MM.1S (cell line): Measurements from ENCODE around the gene PTPRA.

Source experiments
- EZH2 ChIP-seq: fragments of 300-600 bp; sonication (generic); optimal IDR thresholded peaks from 2 replicates; pipeline ENCODE3; 2017; ENCODE audit warnings: low read depth, mild to moderate bottlenecking, antibody characterized with exemption, low read length, mixed read lengths
- TF ChIP-seq, protein P1 (sequence below): fragments of 300-600 bp; sonication (generic); IDR thresholded peaks from 2 replicates; pipeline ENCODE4 v1.5.1; 2016; ENCODE audit warnings: antibody characterized with exemption, low read length, mixed read lengths

DNA sequence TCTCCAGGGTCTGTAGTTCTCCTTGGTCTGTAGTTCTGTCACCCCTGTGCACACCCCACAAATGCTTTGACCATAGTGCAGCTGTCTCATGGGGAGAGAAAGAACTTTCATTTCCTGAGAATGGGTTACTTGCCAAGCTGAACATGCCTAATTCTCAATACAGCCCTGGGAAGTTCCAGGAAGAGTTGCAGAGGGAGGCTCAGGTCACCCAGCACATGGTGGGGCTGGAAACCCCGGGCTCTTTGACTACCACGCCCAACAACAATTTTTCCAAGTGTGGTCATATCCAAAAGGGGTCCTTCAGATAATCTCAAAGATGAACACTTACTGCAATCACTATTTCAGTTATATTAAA, 2.2 kb upstream of the PTPRA start:
- no peak for TF ChIP-seq EZH2
- TF ChIP-seq, protein P1, sequence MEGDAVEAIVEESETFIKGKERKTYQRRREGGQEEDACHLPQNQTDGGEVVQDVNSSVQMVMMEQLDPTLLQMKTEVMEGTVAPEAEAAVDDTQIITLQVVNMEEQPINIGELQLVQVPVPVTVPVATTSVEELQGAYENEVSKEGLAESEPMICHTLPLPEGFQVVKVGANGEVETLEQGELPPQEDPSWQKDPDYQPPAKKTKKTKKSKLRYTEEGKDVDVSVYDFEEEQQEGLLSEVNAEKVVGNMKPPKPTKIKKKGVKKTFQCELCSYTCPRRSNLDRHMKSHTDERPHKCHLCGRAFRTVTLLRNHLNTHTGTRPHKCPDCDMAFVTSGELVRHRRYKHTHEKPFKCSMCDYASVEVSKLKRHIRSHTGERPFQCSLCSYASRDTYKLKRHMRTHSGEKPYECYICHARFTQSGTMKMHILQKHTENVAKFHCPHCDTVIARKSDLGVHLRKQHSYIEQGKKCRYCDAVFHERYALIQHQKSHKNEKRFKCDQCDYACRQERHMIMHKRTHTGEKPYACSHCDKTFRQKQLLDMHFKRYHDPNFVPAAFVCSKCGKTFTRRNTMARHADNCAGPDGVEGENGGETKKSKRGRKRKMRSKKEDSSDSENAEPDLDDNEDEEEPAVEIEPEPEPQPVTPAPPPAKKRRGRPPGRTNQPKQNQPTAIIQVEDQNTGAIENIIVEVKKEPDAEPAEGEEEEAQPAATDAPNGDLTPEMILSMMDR, result no peak
